H9 (cell line): ENCODE data around the gene ASPSCR1. TPM values are rescaled to one million over a fixed set of nuclear protein-coding genes. Genes with fewer than 3 reads are reported as not detected.

ENCODE experiments used
- DNase-seq: peaks from one replicate; pipeline ENCODE4 v3.0.0-alpha.2; 2017
- H2AFZ ChIP-seq: one replicate; pipeline ENCODE4 v1.6.1; 2013; ENCODE audit warnings: mild to moderate bottlenecking, low read length, control low read depth, moderate library complexity
- H2AK5ac ChIP-seq: 2 replicates; pipeline ENCODE4 v1.6.1; 2013; ENCODE audit warnings: low read length, control low read depth, mixed read lengths; ENCODE audit not compliant: insufficient read length
- H2BK120ac ChIP-seq: one replicate; pipeline ENCODE4 v1.6.1; 2013; ENCODE audit warnings: low read depth, mild to moderate bottlenecking, low read length, control low read depth, inconsistent platforms; ENCODE audit not compliant: poor library complexity, severe bottlenecking
- H2BK12ac ChIP-seq: 2 replicates; pipeline ENCODE4 v1.6.1; 2013; ENCODE audit warnings: low read length, control low read depth, mixed read lengths, low read depth; ENCODE audit not compliant: insufficient read length
- H2BK15ac ChIP-seq: 2 replicates; pipeline ENCODE4 v1.6.1; 2013; ENCODE audit warnings: low read depth, low read length, control low read depth
- H2BK20ac ChIP-seq: one replicate; pipeline ENCODE4 v1.6.1; 2013; ENCODE audit warnings: low read depth, mild to moderate bottlenecking, low read length, control low read depth, inconsistent platforms; ENCODE audit not compliant: poor library complexity, severe bottlenecking
- H2BK5ac ChIP-seq: 2 replicates; pipeline ENCODE4 v1.6.1; 2013; ENCODE audit warnings: low read length, control low read depth, mixed read lengths; ENCODE audit not compliant: insufficient read length
- H3K14ac ChIP-seq: 2 replicates; pipeline ENCODE4 v1.6.1; 2013; ENCODE audit warnings: low read length, control low read depth; ENCODE audit not compliant: insufficient read depth
- H3K18ac ChIP-seq: 2 replicates; pipeline ENCODE4 v1.6.1; 2013; ENCODE audit warnings: low read depth, mild to moderate bottlenecking, mixed read lengths, low read length, control low read depth; ENCODE audit not compliant: insufficient read length
- H3K23ac ChIP-seq: 2 replicates; pipeline ENCODE4 v1.6.1; 2013; ENCODE audit warnings: low read length, control low read depth, mixed read lengths, low read depth; ENCODE audit not compliant: insufficient read length
- H3K23me2 ChIP-seq: 2 replicates; pipeline ENCODE4 v1.6.1; 2013; ENCODE audit warnings: low read depth, mild to moderate bottlenecking, mixed read lengths, low read length, control low read depth; ENCODE audit not compliant: insufficient read length, poor library complexity, severe bottlenecking
- H3K27ac ChIP-seq: 2 replicates; pipeline ENCODE4 v1.5.1; 2013; ENCODE audit warnings: low read length, control low read depth, mixed read lengths, low read depth; ENCODE audit not compliant: insufficient read length
- H3K27me3 ChIP-seq: 2 replicates; pipeline ENCODE4 v1.6.1; 2013; ENCODE audit warnings: low read length, control low read depth, inconsistent platforms; ENCODE audit not compliant: insufficient read depth
- H3K4ac ChIP-seq: 2 replicates; pipeline ENCODE4 v1.6.1; 2013; ENCODE audit warnings: low read depth, mild to moderate bottlenecking, control low read depth, inconsistent platforms, low read length, moderate library complexity
- H3K4me1 ChIP-seq: 2 replicates; pipeline ENCODE4 v1.6.1; 2013; ENCODE audit warnings: low read length, control low read depth, inconsistent platforms; ENCODE audit not compliant: insufficient read depth
- H3K4me2 ChIP-seq: 2 replicates; pipeline ENCODE4 v1.6.1; 2013; ENCODE audit warnings: low read length, control low read depth, mixed read lengths; ENCODE audit not compliant: insufficient read length, insufficient read depth
- H3K56ac ChIP-seq: 2 replicates; pipeline ENCODE4 v1.6.1; 2013; ENCODE audit warnings: low read depth, mild to moderate bottlenecking, mixed read lengths, low read length, control low read depth; ENCODE audit not compliant: insufficient read length
- H3K79me1 ChIP-seq: 2 replicates; pipeline ENCODE4 v1.6.1; 2013; ENCODE audit warnings: low read depth, mild to moderate bottlenecking, moderate library complexity, low read length, control low read depth, inconsistent platforms; ENCODE audit not compliant: insufficient read depth, poor library complexity, severe bottlenecking
- H3K79me2 ChIP-seq: 2 replicates; pipeline ENCODE4 v1.6.1; 2013; ENCODE audit warnings: low read length, control low read depth, inconsistent platforms; ENCODE audit not compliant: insufficient read depth
- H3K9ac ChIP-seq: 2 replicates; pipeline ENCODE4 v1.6.1; 2013; ENCODE audit warnings: low read length, control low read depth, mixed read lengths; ENCODE audit not compliant: insufficient read length; ENCODE audit errors: extremely low read depth
- H3K9me3 ChIP-seq: one replicate; pipeline ENCODE4 v1.6.1; 2013; ENCODE audit warnings: low read depth, low read length, inconsistent platforms; ENCODE audit not compliant: control insufficient read depth
- H3T11ph ChIP-seq: one replicate; pipeline ENCODE4 v1.6.1; 2013; ENCODE audit warnings: mild to moderate bottlenecking, low read length, control low read depth, inconsistent platforms
- H4K20me1 ChIP-seq: one replicate; pipeline ENCODE4 v1.6.1; 2013; ENCODE audit not compliant: control insufficient read depth, insufficient read length, insufficient read depth
- H4K5ac ChIP-seq: 2 replicates; pipeline ENCODE4 v1.6.1; 2013; ENCODE audit warnings: low read depth, mild to moderate bottlenecking, mixed read lengths, low read length, control low read depth; ENCODE audit not compliant: insufficient read length
- H4K8ac ChIP-seq: replicated peaks from 2 replicates; pipeline ENCODE4 v1.6.1; 2013; ENCODE audit warnings: low read length, control low read depth, mixed read lengths, low read depth; ENCODE audit not compliant: insufficient read length
- H4K91ac ChIP-seq: 2 replicates; pipeline ENCODE4 v1.6.1; 2013; ENCODE audit warnings: low read depth, mild to moderate bottlenecking, moderate library complexity, mixed read lengths, low read length, control low read depth; ENCODE audit not compliant: insufficient read length
- H3K27ac Mint-ChIP-seq, 3 experiments: 2 replicates in 2 of 3; 3 replicates in 1 of 3; pipeline ENCODE4 v1.8.0; 2020 to 2021; ENCODE audit warnings: mixed read lengths in 3 of 3, mild to moderate bottlenecking in 1 of 3, moderate library complexity in 1 of 3
- H3K27me3 Mint-ChIP-seq: 2 replicates; pipeline ENCODE4 v1.8.0; 2021; ENCODE audit warnings: low read depth, mild to moderate bottlenecking, moderate library complexity, mixed read lengths
- H3K36me3 Mint-ChIP-seq, 3 experiments: 2 replicates in 2 of 3; 3 replicates in 1 of 3; pipeline ENCODE4 v1.8.0; 2020 to 2021; ENCODE audit warnings: low read depth in 3 of 3, mixed read lengths in 3 of 3; ENCODE audit not compliant: insufficient read depth in 1 of 3
- H3K4me1 Mint-ChIP-seq, 2 experiments: 2 replicates each; pipeline ENCODE4 v1.8.0; 2020; ENCODE audit warnings: mixed read lengths in 2 of 2
- H3K4me3 Mint-ChIP-seq, 2 experiments: 2 replicates in 1 of 2; 3 replicates in 1 of 2; pipeline ENCODE4 v1.8.0; 2020 to 2021; ENCODE audit warnings: mild to moderate bottlenecking in 2 of 2, mixed read lengths in 2 of 2, moderate library complexity in 1 of 2
- H3K9me3 Mint-ChIP-seq, 2 experiments: 2 replicates in 1 of 2; 3 replicates in 1 of 2; pipeline ENCODE4 v1.8.0; 2020; ENCODE audit warnings: mild to moderate bottlenecking in 2 of 2, mixed read lengths in 2 of 2, moderate library complexity in 1 of 2
- CTCF ChIP-seq: fragments of 200-600 bp; sonication (generic); conservative IDR thresholded peaks from 3 replicates; pipeline ENCODE4 v1.8.0; 2021; ENCODE audit warnings: antibody characterized with exemption, mild to moderate bottlenecking
- WGBS: extraction: QIAGEN DNeasy Blood & Tissue Kit; methylation state at CpG from one replicate; pipeline ENCODE4 v1.1.7; 2013; ENCODE audit warnings: missing lambda C conversion rate, low lambda C conversion rate, mixed read lengths; ENCODE audit not compliant: insufficient read length; ENCODE audit errors: extremely low coverage; 5-methylcytosine and 5-hydroxymethylcytosine counted together
- total RNA-seq: library from RNA; stranded (reverse); gene quantifications from 2 replicates; pipeline ENCODE4 v1.2.1, GENCODE V29; 2021

Gene ASPSCR1
- total RNA-seq, 1 experiment from 2014 or later, result 50.9 TPM

GRCh38 chr17:82004517-82005455 is 27.4 kb downstream of the ASPSCR1 start:
- no peak overlapping the region for H2BK5ac ChIP-seq
- Mint-ChIP-seq H3K4me3 (no peak overlapping the region), H3K36me3 (no peaks in the 10 kb centered on the region), H3K4me1 (no peaks in the 10 kb centered on the region), H3K9me3 (no peaks in the 10 kb centered on the region), H3K27ac (peak overlapping the region in 1 of 3 experiments; percentile 82; a peak in 1 of 7 replicates), H3K27me3 (no peaks in the 10 kb centered on the region; the same call in 1 of the 2 replicates)
- H2BK120ac ChIP-seq, result no peak overlapping the region
- H3K23me2 ChIP-seq, result no peaks in the 10 kb centered on the region
- no peak overlapping the region for H4K91ac ChIP-seq
- no CpG with 5 or more reads among the region's 41 CpGs for WGBS
- H2BK20ac ChIP-seq, result no peak overlapping the region
- no peak overlapping the region for H3T11ph ChIP-seq
- H2AK5ac ChIP-seq, result no peak overlapping the region
- H3K18ac ChIP-seq, result no peak overlapping the region
- no peak overlapping the region for H3K56ac ChIP-seq
- H2AFZ ChIP-seq, result no peak overlapping the region
- H3K23ac ChIP-seq, result no peak overlapping the region
- no peak overlapping the region for H3K9ac ChIP-seq
- no peak for TF ChIP-seq CTCF
- H4K20me1 ChIP-seq, result no peaks in the 10 kb centered on the region
- H4K8ac ChIP-seq, result no peak overlapping the region
- no peak overlapping the region for H4K5ac ChIP-seq
- no peaks in the 10 kb centered on the region for H3K79me1 ChIP-seq
- no peak for DNase-seq
- no peaks in the 10 kb centered on the region for H3K9me3 ChIP-seq
- H2BK15ac ChIP-seq, result no peak overlapping the region
- H3K4ac ChIP-seq, result no peak overlapping the region
- no peaks in the 10 kb centered on the region for H3K4me1 ChIP-seq
- no peaks in the 10 kb centered on the region for H3K79me2 ChIP-seq
- no peak overlapping the region; the same call in 1 of the 2 replicates for H3K14ac ChIP-seq
- H2BK12ac ChIP-seq, result no peak overlapping the region
- H3K4me2 ChIP-seq, result no peak overlapping the region
- H3K27me3 ChIP-seq, result no peaks in the 10 kb centered on the region
- H3K27ac ChIP-seq, result no peak overlapping the region
